DMS153 treated with DMSO at 0.1 percent for 48 hours (cell line): ENCODE measurements around the gene NDUFA3.
"Not testable (repeated sequence)": the region's sequence is repeated elsewhere in the genome, so short reads cannot be mapped to it uniquely, and the experiment has no call there.

ENCODE experiments used
- DNase-seq: peaks from one replicate; lab custom pipeline; 2025; ENCODE audit not compliant: unreplicated experiment; lab: John Stamatoyannopoulos, UW

The NDUFA3 gene

DNA sequence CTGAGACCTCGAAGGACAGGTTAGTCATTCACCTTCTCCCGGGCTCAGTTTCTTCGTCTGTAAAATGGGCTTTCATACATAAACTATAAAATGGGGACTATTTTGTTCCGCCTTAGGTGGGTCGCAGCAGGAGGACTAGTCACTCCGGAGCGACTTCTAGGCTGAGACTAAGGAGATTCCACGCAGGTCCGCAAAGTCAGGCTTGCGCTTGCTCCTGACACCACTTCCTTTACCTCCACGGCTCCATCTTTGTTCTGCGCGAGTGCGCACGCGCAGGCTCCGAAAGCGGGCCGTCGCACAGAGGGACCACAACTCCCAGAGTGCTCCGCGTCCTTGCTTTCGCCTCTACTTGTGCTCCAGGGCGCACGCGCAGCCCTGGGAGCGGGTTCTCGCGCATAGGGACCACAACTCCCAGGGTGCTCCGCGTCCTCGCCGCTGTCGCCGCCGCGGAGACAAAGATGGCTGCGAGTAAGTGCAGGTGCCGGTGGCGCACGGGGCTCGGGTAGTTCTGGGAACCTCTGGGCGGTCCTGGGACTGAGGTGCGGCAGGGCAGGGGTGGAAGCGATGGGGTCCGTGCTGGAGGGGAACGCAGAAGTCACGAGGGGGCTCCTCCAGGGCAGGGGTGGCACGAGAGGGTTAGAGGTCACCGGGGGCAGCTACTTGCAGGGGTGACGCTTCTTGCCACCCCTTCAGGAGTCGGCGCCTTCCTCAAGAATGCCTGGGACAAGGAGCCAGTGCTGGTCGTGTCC is at the start of gene NDUFA3:
Gene NDUFA3, plus strand, starts transcription at position 435 of the 749 bp plus-strand sequence. Its CDS starts 24 bp downstream, at position 459.
- peak; percentile 95 for DNase-seq

DNA sequence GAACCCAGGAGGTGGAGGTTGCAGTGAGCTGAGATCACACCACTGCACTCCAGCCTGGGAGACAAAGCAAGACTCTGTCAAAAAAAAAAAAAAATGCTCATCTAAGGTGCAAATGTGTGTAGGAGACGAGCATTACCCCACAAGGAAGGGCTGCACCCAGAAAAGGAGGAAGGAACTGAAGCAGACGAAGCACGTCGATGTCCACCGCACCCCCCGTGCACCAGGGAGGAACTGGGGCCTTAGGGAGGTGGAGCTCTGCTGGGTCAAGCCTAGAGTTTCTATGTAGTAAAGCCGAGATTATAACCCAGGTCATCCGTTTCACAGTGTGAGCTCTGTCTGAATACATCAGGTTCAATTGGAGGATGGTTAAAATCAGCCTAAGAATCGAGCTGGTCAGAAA is 40.0 kb upstream of the NDUFA3 start:
- DNase-seq, result no peak

DNA sequence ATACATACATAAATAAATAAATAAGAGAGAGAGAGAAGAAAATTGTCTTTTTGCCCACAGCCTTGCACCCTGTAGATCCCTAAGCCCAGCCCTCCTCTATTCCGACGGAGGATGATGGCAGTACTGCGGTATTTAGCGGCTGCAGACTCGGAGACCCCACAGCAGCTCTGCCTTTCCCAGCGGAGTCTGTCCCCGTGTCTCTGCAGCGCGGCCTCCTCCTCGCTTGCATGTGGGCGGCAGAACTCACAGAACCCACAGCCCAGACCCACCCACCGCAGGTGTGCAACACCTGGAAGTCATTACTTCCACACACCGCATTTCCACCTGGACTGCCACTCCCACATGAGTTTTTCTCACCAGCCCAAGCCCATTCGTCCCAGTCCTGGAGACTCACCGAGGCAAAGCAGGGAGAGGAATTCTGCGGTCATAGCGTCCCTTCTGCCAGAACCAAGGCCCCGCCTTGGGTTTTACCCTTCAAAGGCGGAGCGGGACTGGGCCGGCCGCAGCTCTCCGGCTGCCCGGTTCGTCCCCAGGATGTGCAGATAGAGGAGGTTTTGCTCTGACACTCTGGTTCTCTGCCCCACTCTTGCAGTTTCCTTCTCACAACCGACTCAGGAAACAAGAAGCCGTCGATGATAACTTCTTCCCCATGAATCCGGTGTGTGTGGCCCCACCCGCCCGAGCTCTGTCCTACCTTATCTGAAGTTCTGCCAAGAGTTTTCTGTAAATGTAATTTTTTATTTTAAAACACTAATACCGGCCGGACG is 39.1 kb upstream of the NDUFA3 start, which contains the start of gene VSTM1:
Gene VSTM1, minus strand, starts transcription at position 548 of the 767 bp plus-strand sequence. Its CDS starts 120 bp downstream, at position 428.
- no peak for DNase-seq

DNA sequence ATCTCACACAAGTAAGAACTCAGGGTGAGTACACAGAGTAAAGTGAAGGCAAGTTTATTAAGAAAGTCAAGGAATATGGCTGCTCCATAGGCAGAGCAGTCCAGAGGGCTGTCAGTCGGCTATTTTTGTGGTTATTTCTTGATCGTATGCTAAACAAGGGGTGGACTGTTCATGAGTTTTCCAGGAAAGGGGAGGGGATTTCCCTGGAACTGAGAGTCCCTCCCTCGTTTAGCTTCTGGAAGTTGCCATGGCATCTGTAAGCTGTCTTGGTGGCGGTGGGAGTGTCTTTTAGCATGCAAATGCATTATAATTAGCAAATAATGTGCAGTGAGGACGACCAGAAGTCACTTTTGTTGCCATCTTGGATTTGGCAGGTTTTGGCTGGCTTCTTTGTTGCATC is 33.2 kb upstream of the NDUFA3 start:
- DNase-seq, result no peak

DNA sequence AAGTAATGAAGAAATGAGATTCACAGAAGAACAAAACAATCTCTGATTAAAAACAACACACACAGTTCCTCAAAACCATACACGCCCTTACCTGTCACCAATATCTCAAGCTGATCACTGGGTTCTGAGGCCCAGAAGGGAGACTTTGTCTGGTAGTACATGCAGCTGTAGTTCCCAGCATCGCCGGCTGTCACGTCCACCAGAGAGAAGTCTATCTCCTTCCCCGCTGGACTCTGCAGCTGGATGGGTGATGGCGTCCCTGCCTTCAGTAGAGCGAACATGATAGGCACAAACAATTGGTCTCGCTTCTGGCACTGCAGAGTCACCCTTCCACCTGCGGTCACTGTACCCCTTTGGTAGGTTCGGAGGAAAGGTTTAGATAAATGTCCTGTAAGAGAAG is 28.8 kb upstream of the NDUFA3 start:
- DNase-seq, result no peak

DNA sequence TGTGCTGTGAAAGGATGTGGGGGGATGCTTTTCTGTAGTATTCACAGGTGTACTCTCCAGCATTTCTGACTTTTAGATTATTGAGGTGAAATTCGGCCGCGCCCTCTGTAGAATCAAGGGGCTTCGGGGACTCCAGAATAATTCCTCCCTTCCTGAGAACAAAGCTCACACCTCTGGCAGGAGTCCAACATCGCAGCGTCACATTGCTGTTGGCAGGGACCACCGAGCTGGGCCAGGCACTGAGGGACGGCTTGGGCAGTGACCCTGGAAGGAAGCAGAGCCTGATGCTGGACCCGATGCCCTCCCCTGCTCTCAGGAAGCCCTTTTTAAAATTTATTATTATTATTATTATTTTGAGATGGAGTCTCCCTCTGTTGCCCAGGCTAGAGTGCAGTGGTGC is 27.8 kb upstream of the NDUFA3 start:
- DNase-seq, result no peak

DNA sequence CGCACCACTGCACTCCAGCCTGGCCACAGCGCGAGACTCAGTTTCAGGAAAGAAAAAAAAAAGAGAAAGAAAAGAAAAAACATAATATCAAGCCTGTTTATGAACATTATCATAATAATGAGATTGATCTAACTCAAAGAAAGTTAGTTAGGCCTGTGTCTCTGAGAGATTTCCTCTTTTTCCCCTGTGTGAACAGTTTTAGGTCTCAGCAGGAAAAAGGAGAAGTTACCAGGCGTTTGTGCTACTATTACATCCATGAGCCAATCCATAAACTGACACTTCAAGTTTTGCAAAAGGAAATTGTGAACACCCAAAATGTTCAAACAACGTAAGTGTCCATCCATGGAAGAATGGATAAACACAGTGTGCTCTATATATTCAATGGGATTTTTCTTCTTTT is 25.3 kb upstream of the NDUFA3 start:
- no peak for DNase-seq

DNA sequence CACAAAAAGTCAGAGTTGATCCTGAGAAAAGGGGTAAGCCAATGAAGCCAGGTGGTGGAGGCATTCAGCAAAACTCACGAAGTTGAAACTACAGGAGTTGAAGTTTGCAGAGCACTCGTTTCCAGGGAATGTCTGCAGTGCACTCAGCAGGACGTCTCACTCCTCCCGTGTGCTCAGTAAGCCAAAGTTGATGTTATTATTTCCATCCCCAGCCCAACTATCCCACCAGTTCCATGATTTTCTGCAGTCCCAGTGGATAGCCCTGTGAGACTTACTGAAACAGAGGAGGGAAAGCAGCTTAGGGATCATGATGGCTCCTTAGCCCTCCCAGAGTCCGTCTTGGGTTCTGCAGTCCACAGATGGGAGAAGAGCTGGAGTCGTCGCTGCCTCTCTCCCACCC is 21.6 kb upstream of the NDUFA3 start, which contains the start of gene TARM1:
Gene TARM1, minus strand, starts transcription at position 334 of the 400 bp plus-strand sequence. Its CDS starts 25 bp downstream, at position 309.
- DNase-seq, result no peak

DNA sequence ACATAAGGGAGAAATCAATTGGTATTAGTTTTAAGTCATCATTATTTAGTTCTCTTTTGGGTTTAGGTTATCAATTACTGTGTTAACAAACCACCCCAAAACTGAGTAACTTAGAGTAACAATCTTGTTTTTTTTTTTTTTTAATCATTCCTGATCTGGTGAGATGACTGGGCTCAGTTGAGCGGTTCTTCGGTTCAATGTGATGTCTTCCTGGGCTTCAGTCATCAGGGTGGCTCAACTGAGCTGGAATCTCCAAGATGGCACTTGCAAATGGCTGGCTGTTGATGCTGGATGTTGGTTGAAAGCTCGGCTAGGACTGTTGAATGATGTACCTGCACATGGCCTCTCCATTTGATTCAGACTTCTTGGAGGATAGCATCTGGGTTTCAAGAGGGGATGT is 18.2 kb upstream of the NDUFA3 start:
- DNase-seq, result no peak

DNA sequence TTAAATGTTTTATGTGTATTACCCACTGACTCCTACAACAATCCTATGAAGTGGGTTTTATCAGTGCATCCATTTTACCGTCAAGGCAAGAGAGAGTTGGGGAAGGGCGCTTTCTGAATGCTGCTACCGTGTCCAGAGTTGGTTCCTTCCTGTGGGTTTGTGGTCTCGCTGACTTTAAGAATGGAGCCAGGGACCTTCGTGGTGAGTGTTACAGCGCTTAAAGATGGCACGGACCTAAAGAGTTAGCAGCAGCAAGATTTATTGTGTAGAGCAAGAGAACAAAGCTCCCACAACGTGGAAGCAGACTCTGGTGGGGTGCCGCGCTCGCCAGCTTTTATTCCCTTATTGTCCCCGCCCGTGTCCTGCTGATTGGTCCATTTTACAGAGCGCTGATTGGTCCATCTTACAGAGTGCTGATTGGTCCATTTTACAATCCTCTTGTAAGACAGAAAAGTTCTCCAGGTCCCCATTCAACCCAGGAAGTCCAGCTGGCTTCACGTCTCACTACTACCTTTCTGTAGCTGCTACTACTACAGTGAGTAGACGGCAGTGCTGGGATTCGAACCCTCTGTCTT is 8.1 kb upstream of the NDUFA3 start:
- no peak for DNase-seq

DNA sequence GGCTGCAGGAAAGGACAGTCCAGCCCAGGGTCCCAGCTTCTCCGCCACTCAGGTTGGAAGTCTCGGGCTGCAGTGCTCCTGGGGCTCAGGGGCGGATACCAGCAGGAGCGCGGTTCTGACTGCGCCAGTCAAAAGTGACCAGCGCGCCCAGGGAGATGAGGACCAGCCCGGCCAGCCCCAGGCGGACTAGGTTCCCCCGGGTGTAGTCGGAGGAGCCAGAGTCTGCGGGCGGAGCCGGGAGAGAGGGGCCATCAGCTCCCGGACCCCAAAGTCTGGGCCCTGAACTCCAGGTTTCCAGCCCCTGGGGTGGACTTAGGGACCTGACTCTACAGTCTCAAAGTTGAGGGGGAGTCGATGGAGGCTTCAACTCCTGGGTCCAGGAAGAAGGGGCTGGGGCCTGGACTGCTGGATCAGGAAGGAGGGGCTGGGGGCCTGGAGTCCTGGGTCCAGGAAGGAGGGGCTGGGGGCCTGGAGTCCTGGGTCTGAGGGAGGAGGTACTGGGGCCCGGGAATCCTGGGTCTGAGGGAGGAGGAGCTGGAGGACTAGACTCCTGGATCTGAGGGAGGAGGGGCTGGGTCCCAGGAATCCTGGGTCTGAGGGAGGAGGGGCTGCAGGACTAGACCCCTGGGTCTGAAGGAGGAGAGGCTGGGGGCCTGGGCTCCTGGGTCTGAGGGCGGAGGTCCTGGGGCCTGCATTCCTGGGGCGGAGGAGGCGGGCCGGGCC is 7.4 kb upstream of the NDUFA3 start:
- DNase-seq, result no peak

DNA sequence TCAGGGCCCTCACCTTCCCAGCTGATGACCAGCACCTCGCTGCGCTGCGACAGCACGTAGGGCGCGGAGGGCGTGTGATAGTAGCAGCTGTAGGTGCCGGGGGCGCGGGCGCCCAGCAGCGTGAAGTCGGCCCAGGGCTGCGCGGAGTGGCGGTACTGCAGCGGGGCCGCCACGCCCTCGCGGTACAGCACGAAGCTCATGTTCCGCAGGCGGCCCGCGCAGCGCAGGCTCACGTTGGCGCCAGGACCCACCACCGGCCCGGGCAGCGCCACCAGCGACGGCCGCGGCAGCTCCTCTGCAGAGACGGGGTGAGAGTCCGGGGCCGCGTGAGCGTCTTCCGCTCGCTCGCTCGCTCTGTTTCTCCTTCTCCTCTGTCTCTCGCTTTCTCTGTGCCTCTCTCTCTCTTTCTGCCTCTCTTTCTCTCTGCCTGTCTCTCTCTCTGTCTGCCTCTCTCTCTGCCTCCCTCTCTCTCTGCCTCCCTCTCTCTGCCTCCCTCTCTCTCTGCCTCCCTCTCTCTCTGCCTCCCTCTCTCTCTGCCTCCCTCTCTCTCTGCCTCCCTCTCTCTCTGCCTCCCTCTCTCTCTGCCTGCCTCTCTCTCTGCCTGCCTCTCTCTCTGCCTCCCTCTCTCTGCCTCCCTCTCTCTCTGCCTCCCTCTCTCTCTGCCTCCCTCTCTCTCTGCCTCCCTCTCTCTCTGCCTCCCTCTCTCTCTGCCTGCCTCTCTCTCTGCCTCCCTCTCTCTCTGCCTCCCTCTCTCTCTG is 6.6 kb upstream of the NDUFA3 start:
- not testable (repeated sequence) for DNase-seq

DNA sequence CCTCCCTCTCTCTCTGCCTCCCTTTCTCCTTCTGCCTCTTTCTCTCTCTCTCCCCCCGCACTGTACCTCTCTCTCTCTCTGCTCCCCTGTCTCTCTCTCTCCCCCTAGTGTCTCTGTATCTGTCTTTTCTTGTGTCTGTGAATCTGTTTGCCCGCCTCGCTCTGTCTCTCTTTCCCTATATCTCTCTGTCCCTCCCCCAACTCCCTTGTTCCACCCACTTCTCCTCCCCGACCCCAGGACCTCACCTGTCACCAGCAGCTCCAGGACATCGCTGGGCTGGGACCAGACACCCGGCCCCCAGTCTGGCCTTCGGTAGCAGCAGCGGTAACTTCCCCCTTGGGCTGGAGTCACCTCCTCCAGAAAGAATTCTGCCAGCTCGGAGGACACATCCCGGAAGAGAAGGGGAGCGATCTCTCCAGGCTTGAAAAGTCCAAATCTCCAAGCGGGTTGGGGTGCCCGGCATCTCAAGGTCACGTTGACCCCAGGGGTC is 6.0 kb upstream of the NDUFA3 start:
- no peak for DNase-seq

DNA sequence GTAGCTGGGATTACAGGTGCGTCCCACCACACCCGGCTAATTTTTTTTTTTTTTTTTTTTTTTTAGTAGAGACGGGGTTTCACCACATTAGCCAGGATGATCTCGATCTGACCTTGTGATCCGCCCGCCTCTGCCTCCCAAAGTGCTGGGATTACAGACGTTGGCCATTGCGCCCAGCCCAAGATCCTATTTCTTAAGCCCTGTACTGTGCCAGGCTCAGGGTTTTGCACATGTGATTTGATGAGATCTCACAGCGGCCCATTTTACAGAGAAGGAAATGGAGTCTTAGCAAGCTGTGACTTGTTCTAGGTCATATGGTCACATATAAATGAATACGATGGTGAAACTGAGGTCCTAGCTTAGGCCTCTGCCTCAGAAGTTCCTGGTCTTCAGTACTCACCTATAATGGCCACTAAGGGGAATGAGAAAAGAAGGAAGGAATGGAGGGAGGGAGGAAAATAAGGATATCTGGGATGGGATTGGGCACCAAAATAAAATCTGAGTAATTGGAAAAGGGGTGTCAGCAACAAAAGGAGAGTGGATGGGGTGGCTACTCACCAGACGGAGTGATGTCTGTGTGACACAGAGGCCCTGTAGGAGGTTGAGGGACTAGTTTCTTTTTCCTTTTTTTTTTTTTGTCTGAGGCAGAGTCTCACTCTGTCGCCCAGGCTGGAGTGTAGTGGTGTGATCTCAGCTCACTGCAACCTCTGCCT is 3.3 kb upstream of the NDUFA3 start:
- DNase-seq, result no peak

DNA sequence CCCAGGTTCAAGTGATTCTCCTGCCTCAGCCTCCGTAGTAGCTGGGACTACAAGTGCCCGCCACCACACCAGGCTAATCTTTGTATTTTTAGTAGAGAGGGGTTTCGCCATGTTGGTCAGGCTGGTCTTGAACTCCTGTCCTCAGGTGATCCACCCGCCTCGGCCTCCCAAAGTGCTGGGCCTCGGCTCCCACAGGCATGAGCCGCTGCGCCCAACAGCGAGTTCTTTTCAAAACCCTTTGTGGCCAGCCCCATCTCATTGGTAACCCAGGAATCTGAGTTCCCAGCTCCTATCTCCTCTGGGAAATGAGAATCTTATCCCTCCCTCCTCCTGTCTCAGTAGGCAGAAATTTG is 2.8 kb upstream of the NDUFA3 start:
- not testable (repeated sequence) for DNase-seq

DNA sequence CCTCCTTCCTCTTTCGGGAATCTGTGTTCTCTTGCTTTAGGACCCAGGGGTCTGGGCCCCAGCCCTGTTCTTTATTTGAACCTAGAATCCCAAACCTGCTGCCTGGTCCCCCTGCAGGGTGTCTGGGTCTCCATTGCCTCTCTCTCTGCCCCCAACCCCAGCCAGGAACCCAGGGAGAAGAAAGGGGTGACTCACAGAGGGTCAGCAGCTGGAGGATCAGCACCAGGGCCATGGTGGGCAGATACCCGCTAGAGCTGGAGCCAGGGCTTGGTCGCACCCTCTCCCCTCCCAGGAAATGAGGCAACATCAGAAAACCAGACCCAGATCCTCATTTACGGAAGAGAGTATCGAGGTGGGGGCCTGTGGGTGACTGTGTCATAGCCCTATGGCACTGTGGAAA is 2.1 kb upstream of the NDUFA3 start, which contains the start of gene OSCAR:
Gene OSCAR, minus strand, starts transcription at position 243 of the 400 bp plus-strand sequence. Its CDS starts 11 bp downstream, at position 232.
- no peak for DNase-seq

DNA sequence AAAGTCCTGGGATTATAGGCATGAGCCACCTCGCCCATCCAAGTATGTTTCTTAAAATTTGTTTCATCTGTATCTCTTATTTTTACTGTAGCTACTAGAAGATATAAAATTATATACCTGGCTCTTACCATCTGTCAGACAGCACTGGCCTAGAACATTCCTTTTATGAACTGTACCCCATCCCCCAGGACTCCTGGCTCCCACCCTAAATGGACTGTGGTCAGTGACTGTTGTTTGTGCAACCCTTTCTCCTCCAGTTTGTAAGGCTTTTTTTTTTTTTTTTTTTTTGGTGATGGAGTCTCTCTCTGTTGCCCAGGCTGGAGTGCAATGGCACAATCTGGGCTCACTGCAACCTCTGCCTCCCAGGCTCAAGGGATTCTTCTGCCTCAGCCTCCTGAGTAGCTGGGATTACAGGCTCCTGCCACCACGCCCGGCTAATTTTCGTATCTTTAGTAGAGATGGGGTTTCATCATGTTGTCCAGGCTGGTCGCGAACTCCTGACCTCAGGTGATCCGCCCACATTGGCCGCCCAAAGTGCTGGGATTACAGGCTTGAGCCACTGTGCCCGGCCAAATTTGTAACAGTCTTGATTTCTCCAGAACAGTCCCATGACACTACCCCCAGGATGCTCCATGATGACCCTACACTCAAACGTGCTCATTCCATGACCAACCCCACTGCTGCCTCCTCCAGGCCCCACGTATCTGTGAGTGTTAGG is 2.5 kb downstream of the NDUFA3 start:
- no peak for DNase-seq

DNA sequence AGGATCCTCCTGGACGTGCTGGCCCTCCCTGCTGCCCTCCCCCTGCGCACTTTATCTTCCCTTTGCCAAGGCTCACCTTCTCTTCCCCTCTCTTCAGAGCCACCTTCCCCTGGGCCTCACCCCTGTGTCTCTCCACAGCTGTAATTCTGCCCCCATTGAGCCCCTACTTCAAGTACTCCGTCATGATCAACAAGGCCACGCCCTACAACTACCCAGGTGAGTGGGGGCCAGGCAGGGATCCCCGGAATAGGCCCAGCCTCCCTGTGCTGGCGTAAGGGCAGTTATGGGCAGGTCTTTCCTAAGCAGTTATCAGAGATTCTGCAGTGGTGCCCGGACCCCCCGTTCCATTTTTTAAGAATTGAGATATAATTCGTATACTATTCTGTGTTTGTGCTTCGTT is 3.1 kb downstream of the NDUFA3 start:
- no peak for DNase-seq

DNA sequence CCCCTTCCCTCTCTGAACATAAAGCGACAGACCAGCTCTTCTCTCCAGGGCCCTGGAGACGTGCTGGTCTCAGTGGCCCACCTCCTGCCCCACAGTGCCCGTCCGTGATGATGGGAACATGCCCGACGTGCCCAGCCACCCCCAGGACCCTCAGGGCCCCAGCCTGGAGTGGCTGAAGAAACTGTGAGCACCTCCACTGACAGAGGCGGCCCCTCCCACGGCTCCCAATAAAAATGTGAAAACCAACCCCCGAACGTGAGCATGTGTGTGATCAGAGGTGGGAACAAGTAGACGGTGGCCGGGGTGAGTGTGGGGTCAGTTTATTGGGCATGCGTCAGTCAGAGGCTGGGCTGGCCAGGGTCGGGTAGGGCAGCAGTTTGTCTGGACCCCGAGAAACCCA is 4.1 kb downstream of the NDUFA3 start:
- DNase-seq, result no peak
